Measurements from ENCODE around the gene AP2B1.
A peak's percentile ranks its signal among the peaks of the same experiment; 100 is the strongest.
"Not testable (repeated sequence)": the region's sequence is repeated elsewhere in the genome, so short reads cannot be mapped to it uniquely, and the experiment has no call there.

The AP2B1 gene

GRCh38 chr17:35750526-35751395 lies 163.6 kb downstream of the AP2B1 start:
- no peak for DNase-seq

GRCh38 chr17:35751541-35751940 lies 164.4 kb downstream of the AP2B1 start:
- not testable (repeated sequence) for DNase-seq

GRCh38 chr17:35752471-35752870 lies 165.3 kb downstream of the AP2B1 start:
- DNase-seq = no peak

- DNase-seq = no peak
These were observed 166.0 kb downstream of the AP2B1 start, which contains the start of gene GAS2L2 for GRCh38 chr17:35752945-35753764. Gene GAS2L2, minus strand, starts transcription at chr17:35753239. Its CDS starts 389 bp downstream, at chr17:35752850.

GRCh38 chr17:35757243-35757642 lies 170.1 kb downstream of the AP2B1 start:
- DNase-seq = no peak

- DNase-seq = no peak
These were observed 173.5 kb downstream of the AP2B1 start, which contains the start of gene C17orf50 for GRCh38 chr17:35760587-35760986. Gene C17orf50, plus strand, starts transcription at chr17:35760887. Its CDS starts 55 bp downstream, at chr17:35760942.

GRCh38 chr17:35761601-35762000 lies 174.5 kb downstream of the AP2B1 start:
- DNase-seq = no peak

GRCh38 chr17:35763767-35764122 lies 176.6 kb downstream of the AP2B1 start:
- DNase-seq = no peak

GRCh38 chr17:35764123-35764991 lies 177.2 kb downstream of the AP2B1 start:
- peak; percentile 95 for DNase-seq

- DNase-seq = no peak
These were observed 178.1 kb downstream of the AP2B1 start for GRCh38 chr17:35765086-35765710.

GRCh38 chr17:35765756-35766488 lies 178.8 kb downstream of the AP2B1 start:
- no peak for DNase-seq

- DNase-seq = no peak
These were observed 179.4 kb downstream of the AP2B1 start for GRCh38 chr17:35766489-35766877.

GRCh38 chr17:35766903-35767510 lies 179.9 kb downstream of the AP2B1 start:
- no peak for DNase-seq

GRCh38 chr17:35768797-35769196 lies 181.7 kb downstream of the AP2B1 start:
- no peak for DNase-seq

GRCh38 chr17:35769895-35770486 lies 182.9 kb downstream of the AP2B1 start:
- DNase-seq = no peak

- DNase-seq = no peak
These were observed 186.0 kb downstream of the AP2B1 start for GRCh38 chr17:35773129-35773528.

GRCh38 chr17:35773679-35774425 lies 186.7 kb downstream of the AP2B1 start:
- no peak for DNase-seq

- DNase-seq = no peak
These were observed 187.4 kb downstream of the AP2B1 start for GRCh38 chr17:35774499-35774898.

GRCh38 chr17:35775039-35775438 lies 187.9 kb downstream of the AP2B1 start:
- DNase-seq = no peak

GRCh38 chr17:35775583-35775982 lies 188.5 kb downstream of the AP2B1 start:
- no peak for DNase-seq
